GM12878 (cell line): ENCODE results near the gene PIGL. TPM values are rescaled to one million over a fixed set of nuclear protein-coding genes. Genes with fewer than 3 reads are reported as not detected.

ENCODE experiments used
- CBX5 ChIP-seq: sonication (generic); IDR thresholded peaks from 2 replicates; pipeline ENCODE4 v1.6.1; 2016; ENCODE audit warnings: low read depth, moderate library complexity, mild to moderate bottlenecking, inconsistent platforms
- DPF2 ChIP-seq: fragments of 450-650 bp; IDR thresholded peaks from 2 replicates; pipeline ENCODE4 v1.6.1; 2017; ENCODE audit warnings: mild to moderate bottlenecking
- MEF2B ChIP-seq: fragments of 450-650 bp; IDR thresholded peaks from 2 replicates; pipeline ENCODE4 v1.6.1; 2018; ENCODE audit warnings: mild to moderate bottlenecking, moderate library complexity; ENCODE audit not compliant: partially characterized antibody, poor library complexity, severe bottlenecking
- RUNX3 ChIP-seq: IDR thresholded peaks from 2 replicates; pipeline ENCODE4 v1.6.1; 2012; ENCODE audit warnings: low read length, inconsistent platforms
- SMAD1 ChIP-seq: fragments of 450-650 bp; IDR thresholded peaks from 2 replicates; pipeline ENCODE4 v1.6.1; 2018; ENCODE audit warnings: mild to moderate bottlenecking, low read depth; ENCODE audit not compliant: partially characterized antibody
- SP1 ChIP-seq: IDR thresholded peaks from one replicate; pipeline ENCODE4 v1.6.1; 2011; ENCODE audit warnings: low read depth, low read length
- TBL1XR1 ChIP-seq: IDR thresholded peaks from 2 replicates; pipeline ENCODE4 v1.6.1; 2012; ENCODE audit warnings: low read depth, low read length, improper control_type of control experiment
- polyA plus RNA-seq, 11 experiments: library from polyadenylated mRNA; depleted of rRNA in 4 of 11; unstranded in 6 of 11; stranded (reverse) in 5 of 11; fragments of >200 nt; fragmentation: Nextera tagmentation in 4 of 11; fragmentation: Illumina TruSeq in 1 of 11; extraction: Ambion mirVana in 4 of 11; extraction: Trizol in 1 of 11; gene quantifications; 1 replicate in 1 of 11; 2 replicates in 10 of 11; pipeline versions ENCODE4 v1.2.1 to v1.2.3, GENCODE V29; 2011 to 2016; ENCODE audit warnings: inconsistent platforms in 2 of 11, missing spikeins in 2 of 11, low read depth in 1 of 11
- total RNA-seq, 4 experiments: library from RNA; depleted of rRNA in 3 of 4; stranded (reverse); fragments of >200 nt in 3 of 4; fragmentation: Illumina TruSeq in 1 of 4; extraction: Trizol in 1 of 4; gene quantifications; 2 replicates each; pipeline versions ENCODE4 v1.2.1 to v1.2.3, GENCODE V29; 2013 to 2021
- TF ChIP-seq, protein P1 (sequence below): IDR thresholded peaks from 2 replicates; pipeline ENCODE4 v1.6.1; 2012; ENCODE audit warnings: improper control_type of control experiment, low read depth, low read length; ENCODE audit not compliant: insufficient replicate concordance
- TF ChIP-seq, protein P2 (sequence below): fragments of 450-650 bp; IDR thresholded peaks from 2 replicates; pipeline ENCODE4 v1.6.1; 2017; ENCODE audit warnings: mild to moderate bottlenecking, moderate library complexity
- TF ChIP-seq, protein P3 (sequence below): IDR thresholded peaks from 2 replicates; pipeline ENCODE4 v1.6.1; 2012; ENCODE audit warnings: mild to moderate bottlenecking, low read depth, low read length
- TF ChIP-seq, protein P4 (sequence below): IDR thresholded peaks from 2 replicates; pipeline ENCODE4 v1.6.1; 2011; ENCODE audit warnings: low read depth, mild to moderate bottlenecking, low read length, moderate library complexity, borderline replicate concordance; ENCODE audit errors: extremely low read depth

PIGL gene
- total and polyA plus RNA-seq, 10 of the 15 experiments (the other 5 are each of a cell fraction or from before 2014, with no cell fraction given) = 25.9 to 52.5 (median 30.2) TPM

DNA sequence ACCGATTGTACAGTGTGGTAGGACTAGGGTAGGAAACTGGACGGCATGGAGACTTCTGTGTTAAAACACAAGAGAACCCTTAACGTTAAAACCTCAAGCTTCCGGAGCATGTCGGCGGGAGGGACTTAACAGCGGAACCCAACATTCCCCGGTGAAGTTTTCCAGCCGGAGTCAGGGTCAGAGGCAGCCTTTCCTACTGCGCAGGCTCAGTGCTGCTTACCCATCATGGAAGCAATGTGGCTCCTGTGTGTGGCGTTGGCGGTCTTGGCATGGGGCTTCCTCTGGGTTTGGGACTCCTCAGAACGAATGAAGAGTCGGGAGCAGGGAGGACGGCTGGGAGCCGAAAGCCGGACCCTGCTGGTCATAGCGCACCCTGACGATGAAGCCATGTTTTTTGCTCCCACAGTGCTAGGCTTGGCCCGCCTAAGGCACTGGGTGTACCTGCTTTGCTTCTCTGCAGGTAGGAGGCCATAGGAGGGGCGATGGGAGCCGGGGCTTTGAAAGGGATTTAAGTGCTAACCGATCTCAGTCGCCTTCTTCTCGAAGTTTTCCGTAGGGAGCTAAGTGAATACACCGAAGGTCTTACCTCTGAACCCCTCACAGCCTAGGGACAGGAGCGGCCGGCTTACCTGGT lies at the start of gene PIGL (continued):
- TF ChIP-seq, protein P1, sequence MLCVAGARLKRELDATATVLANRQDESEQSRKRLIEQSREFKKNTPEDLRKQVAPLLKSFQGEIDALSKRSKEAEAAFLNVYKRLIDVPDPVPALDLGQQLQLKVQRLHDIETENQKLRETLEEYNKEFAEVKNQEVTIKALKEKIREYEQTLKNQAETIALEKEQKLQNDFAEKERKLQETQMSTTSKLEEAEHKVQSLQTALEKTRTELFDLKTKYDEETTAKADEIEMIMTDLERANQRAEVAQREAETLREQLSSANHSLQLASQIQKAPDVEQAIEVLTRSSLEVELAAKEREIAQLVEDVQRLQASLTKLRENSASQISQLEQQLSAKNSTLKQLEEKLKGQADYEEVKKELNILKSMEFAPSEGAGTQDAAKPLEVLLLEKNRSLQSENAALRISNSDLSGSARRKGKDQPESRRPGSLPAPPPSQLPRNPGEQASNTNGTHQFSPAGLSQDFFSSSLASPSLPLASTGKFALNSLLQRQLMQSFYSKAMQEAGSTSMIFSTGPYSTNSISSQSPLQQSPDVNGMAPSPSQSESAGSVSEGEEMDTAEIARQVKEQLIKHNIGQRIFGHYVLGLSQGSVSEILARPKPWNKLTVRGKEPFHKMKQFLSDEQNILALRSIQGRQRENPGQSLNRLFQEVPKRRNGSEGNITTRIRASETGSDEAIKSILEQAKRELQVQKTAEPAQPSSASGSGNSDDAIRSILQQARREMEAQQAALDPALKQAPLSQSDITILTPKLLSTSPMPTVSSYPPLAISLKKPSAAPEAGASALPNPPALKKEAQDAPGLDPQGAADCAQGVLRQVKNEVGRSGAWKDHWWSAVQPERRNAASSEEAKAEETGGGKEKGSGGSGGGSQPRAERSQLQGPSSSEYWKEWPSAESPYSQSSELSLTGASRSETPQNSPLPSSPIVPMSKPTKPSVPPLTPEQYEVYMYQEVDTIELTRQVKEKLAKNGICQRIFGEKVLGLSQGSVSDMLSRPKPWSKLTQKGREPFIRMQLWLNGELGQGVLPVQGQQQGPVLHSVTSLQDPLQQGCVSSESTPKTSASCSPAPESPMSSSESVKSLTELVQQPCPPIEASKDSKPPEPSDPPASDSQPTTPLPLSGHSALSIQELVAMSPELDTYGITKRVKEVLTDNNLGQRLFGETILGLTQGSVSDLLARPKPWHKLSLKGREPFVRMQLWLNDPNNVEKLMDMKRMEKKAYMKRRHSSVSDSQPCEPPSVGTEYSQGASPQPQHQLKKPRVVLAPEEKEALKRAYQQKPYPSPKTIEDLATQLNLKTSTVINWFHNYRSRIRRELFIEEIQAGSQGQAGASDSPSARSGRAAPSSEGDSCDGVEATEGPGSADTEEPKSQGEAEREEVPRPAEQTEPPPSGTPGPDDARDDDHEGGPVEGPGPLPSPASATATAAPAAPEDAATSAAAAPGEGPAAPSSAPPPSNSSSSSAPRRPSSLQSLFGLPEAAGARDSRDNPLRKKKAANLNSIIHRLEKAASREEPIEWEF = peak; percentile 34
- TF ChIP-seq SMAD1 = peak; percentile 50
- TF ChIP-seq DPF2 = peak; percentile 54; the same call in 1 of the 2 replicates
- TF ChIP-seq TBL1XR1 = peak; percentile 42; the same call in 1 of the 2 replicates
- TF ChIP-seq SP1 = peak; percentile 83
- TF ChIP-seq, protein P2, sequence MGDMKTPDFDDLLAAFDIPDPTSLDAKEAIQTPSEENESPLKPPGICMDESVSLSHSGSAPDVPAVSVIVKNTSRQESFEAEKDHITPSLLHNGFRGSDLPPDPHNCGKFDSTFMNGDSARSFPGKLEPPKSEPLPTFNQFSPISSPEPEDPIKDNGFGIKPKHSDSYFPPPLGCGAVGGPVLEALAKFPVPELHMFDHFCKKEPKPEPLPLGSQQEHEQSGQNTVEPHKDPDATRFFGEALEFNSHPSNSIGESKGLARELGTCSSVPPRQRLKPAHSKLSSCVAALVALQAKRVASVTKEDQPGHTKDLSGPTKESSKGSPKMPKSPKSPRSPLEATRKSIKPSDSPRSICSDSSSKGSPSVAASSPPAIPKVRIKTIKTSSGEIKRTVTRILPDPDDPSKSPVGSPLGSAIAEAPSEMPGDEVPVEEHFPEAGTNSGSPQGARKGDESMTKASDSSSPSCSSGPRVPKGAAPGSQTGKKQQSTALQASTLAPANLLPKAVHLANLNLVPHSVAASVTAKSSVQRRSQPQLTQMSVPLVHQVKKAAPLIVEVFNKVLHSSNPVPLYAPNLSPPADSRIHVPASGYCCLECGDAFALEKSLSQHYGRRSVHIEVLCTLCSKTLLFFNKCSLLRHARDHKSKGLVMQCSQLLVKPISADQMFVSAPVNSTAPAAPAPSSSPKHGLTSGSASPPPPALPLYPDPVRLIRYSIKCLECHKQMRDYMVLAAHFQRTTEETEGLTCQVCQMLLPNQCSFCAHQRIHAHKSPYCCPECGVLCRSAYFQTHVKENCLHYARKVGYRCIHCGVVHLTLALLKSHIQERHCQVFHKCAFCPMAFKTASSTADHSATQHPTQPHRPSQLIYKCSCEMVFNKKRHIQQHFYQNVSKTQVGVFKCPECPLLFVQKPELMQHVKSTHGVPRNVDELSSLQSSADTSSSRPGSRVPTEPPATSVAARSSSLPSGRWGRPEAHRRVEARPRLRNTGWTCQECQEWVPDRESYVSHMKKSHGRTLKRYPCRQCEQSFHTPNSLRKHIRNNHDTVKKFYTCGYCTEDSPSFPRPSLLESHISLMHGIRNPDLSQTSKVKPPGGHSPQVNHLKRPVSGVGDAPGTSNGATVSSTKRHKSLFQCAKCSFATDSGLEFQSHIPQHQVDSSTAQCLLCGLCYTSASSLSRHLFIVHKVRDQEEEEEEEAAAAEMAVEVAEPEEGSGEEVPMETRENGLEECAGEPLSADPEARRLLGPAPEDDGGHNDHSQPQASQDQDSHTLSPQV = peak; percentile 79
- TF ChIP-seq RUNX3 = peak; percentile 97
- TF ChIP-seq, protein P3, sequence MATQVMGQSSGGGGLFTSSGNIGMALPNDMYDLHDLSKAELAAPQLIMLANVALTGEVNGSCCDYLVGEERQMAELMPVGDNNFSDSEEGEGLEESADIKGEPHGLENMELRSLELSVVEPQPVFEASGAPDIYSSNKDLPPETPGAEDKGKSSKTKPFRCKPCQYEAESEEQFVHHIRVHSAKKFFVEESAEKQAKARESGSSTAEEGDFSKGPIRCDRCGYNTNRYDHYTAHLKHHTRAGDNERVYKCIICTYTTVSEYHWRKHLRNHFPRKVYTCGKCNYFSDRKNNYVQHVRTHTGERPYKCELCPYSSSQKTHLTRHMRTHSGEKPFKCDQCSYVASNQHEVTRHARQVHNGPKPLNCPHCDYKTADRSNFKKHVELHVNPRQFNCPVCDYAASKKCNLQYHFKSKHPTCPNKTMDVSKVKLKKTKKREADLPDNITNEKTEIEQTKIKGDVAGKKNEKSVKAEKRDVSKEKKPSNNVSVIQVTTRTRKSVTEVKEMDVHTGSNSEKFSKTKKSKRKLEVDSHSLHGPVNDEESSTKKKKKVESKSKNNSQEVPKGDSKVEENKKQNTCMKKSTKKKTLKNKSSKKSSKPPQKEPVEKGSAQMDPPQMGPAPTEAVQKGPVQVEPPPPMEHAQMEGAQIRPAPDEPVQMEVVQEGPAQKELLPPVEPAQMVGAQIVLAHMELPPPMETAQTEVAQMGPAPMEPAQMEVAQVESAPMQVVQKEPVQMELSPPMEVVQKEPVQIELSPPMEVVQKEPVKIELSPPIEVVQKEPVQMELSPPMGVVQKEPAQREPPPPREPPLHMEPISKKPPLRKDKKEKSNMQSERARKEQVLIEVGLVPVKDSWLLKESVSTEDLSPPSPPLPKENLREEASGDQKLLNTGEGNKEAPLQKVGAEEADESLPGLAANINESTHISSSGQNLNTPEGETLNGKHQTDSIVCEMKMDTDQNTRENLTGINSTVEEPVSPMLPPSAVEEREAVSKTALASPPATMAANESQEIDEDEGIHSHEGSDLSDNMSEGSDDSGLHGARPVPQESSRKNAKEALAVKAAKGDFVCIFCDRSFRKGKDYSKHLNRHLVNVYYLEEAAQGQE = peak; percentile 54; the same call in 1 of the 2 replicates
- TF ChIP-seq, protein P4, sequence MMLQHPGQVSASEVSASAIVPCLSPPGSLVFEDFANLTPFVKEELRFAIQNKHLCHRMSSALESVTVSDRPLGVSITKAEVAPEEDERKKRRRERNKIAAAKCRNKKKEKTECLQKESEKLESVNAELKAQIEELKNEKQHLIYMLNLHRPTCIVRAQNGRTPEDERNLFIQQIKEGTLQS = no peak
- TF ChIP-seq CBX5 = peak; percentile 87; the same call in 1 of the 2 replicates
- TF ChIP-seq MEF2B = peak; percentile 17
